Astrocyte of the spinal cord (primary cell): ENCODE results near the gene CDC42SE2.

Experiments
- DNase-seq: peaks from one replicate; pipeline ENCODE4 v3.0.0; 2011; ENCODE audit warnings: low read depth, low spot score
- H3K4me3 ChIP-seq: 2 replicates; pipeline ENCODE4 v1.5.1; 2011; ENCODE audit warnings: low read depth, mild to moderate bottlenecking, low read length, moderate library complexity
- CTCF ChIP-seq: IDR thresholded peaks from 2 replicates; pipeline ENCODE4 v1.5.1; 2012; ENCODE audit warnings: low read depth, mild to moderate bottlenecking, low read length, inconsistent platforms
- in situ Hi-C: cut with HindIII; loops from 2 replicates; pipeline ENCODE4 v1.10.0; 2017; ENCODE audit warnings: low sequenced_read_pairs

Gene CDC42SE2

GRCh38 chr5:131361677-131362315 is 97.9 kb downstream of the CDC42SE2 start:
- TF ChIP-seq CTCF: no peak
- DNase-seq: no peak
- H3K4me3 ChIP-seq: no peak overlapping the region
- in situ Hi-C loops: no loop called here

DNA sequence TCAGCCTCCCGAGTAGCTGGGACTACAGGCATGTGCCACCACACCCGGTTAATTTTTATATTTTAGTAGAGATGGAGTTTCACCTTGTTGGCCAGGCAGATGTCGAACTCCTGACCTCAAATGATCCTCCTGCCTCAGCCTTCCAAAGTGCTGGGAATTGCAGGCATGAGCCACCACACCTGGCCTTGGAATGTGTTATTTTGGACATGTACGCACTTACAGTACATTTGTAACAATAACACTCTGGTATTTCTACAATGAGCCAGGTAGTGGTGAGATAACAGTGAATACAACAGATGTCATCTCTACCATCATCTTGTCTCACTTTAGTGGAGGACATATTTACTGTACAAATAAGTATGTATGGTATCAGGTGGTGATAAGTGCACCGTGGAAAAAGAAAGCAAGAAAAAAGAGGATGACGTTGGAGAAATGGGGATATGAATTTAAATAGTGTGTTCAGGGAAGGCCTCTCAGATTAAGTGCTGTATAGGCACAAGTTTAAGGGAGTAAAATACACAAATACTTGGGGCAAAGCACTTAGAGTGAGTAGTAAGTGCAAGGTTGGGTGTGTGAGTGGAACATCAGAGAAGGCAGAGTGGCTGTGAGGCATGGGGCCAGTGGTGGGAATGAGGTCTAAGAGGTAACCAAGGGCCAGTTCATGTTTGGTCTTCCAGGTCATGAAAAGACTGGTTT is 100.1 kb downstream of the CDC42SE2 start:
- no peak for TF ChIP-seq CTCF
- in situ Hi-C loops: no loop called here
- no peak for DNase-seq
- no peak overlapping the region for H3K4me3 ChIP-seq

- H3K4me3 ChIP-seq: no peak overlapping the region
- TF ChIP-seq CTCF: no peak
- in situ Hi-C loops: no loop called here
- DNase-seq: no peak
These were observed 100.7 kb downstream of the CDC42SE2 start for GRCh38 chr5:131364507-131365050.

GRCh38 chr5:131366428-131366827 is 102.6 kb downstream of the CDC42SE2 start:
- no peak overlapping the region for H3K4me3 ChIP-seq
- no peak for DNase-seq
- in situ Hi-C loops: no loop called here
- TF ChIP-seq CTCF: no peak

- TF ChIP-seq CTCF: no peak
- no peak for DNase-seq
- in situ Hi-C loops: no loop called here
- H3K4me3 ChIP-seq: no peak overlapping the region
These were observed 103.5 kb downstream of the CDC42SE2 start for GRCh38 chr5:131367219-131367860.

- in situ Hi-C loops: no loop called here
These were observed 105.0 kb downstream of the CDC42SE2 start for GRCh38 chr5:131368866-131369265.

More at GRCh38 chr5:131368866-131369265, 105.0 kb downstream of the CDC42SE2 start:
- TF ChIP-seq CTCF: no peak
- H3K4me3 ChIP-seq: no peak overlapping the region
- no peak for DNase-seq
